ENCODE measurements around the gene ZMIZ1.

The ZMIZ1 gene

DNA sequence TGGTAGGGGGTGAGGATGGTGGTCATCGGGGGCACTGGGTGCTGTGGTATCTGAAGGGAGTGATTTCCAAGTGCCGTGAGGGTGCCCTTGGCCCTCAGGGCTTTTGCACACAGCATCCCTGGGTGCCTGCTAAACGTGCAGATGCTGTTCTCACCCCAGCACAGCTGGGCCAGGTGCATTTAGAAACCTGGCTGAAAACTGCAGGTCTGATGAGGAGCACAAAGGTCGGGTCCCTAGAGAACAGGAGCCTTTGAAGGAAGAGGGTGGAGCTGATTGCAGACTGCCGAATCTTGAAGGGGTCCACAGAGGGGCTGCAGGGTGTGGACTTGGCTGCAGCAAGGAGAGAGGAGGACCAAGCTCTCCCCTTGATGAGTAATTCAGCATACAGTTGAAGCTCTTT, 32.0 kb downstream of the ZMIZ1 start:
- DNase-seq, result no peak

GRCh38 chr10:79101560-79102497, 33.1 kb downstream of the ZMIZ1 start:
- no peak for DNase-seq

GRCh38 chr10:79102498-79102874, 33.7 kb downstream of the ZMIZ1 start:
- DNase-seq, result no peak

- no peak for DNase-seq
These were observed 34.4 kb downstream of the ZMIZ1 start for GRCh38 chr10:79103129-79103528.

- DNase-seq, result no peak
These were observed 34.8 kb downstream of the ZMIZ1 start for GRCh38 chr10:79103585-79103984.

- DNase-seq, result no peak
These were observed 36.5 kb downstream of the ZMIZ1 start for GRCh38 chr10:79105150-79105739.

DNA sequence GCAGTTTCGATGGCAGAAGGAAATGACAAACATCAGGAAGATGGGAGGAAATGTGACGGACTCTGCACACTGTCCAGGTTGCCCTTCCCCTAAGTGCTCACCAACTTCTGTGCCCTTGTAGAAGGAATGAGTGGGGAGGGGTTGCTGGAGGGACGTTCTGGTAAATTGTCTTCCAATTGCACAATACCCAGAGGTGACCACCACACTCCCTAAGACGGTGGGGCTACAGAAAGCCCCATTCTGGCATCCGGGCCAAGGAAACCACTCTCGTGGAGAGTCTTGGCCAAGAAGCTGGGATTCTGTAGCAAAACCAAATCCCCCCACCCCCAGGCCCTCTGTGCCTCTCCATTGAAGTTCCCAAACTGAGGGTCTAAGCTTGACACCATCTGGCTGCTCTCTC, 37.1 kb downstream of the ZMIZ1 start:
- no peak for DNase-seq

DNA sequence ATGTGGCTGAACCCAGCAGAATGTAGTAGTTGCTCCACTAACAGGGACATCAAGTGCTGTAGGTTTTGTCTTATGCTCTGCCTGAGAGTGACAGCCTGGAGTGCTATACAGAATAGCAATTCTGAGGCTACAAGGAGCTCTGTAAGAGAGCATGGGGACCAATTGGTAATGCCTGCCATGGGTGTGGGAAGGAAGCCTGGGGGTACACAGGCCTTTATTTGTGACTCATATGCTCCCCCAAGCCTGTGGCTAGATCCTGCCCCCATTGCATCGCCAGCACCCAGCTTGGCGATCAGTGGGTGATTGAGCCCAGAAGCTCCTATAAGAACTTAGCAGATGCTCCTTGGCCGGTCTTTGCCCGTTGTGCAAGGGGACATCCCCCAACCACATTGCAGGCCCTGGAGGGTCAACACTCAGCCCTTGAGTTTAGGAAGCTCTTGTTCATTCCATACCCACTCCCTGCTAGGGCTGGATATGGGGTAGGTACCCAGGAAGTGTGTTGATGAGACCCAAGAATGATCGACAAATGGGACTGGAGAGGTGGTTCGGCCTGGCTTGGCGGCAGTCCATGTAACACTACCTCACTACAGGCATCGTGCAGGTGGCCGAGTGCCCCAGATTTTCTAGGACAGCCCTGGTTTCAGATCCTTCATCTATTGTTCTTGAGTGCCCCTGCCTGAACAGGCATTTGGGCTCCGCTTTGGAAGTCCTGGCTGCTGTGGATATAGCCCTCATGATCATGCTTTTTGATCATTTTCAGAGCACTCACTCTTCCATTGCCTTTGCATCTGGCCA, 37.7 kb downstream of the ZMIZ1 start:
- no peak for DNase-seq

GRCh38 chr10:79107736-79108264, 39.0 kb downstream of the ZMIZ1 start:
- DNase-seq, result no peak

- DNase-seq, result no peak
These were observed 40.0 kb downstream of the ZMIZ1 start for GRCh38 chr10:79108728-79109127.

- DNase-seq, result no peak
These were observed 42.7 kb downstream of the ZMIZ1 start for GRCh38 chr10:79111427-79111826.

DNA sequence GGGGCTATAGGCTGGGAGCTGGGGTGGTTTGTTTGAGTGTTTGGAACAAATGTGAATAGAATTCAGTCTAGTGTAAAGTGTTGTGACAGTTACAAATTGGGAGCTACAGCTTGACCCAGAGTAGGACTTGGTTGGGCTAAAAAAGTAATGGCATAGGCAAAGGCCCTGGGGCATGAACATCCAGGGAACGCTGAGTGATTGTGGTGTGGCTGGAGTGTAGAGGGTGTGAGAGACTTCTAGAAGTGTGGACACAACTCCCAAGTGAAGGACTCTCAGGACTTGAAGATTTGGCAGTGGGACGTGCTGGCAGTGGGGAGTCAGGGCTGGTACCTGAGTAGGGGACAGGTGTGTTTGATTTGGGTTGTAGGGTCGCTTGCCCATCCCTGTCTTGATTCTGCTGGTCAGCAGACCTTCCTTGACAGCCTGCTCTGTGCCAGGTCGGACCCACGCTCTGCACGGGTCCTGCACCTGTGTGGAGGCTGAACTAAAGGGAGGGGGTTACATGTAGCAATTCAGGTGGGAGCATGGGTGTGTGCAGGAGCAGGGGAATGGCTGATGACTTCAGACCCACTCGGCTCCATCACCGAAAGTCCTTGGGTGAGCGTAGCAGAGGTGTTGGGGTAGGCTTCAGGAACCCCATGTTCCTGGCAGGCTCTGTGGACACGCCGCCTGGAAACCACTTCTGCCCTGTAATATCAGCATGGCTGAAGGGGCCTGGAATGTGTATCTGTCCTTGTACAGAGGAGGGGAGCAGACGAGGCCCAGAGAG, 43.3 kb downstream of the ZMIZ1 start:
- no peak for DNase-seq

GRCh38 chr10:79112881-79113431, 44.2 kb downstream of the ZMIZ1 start:
- DNase-seq, result peak; percentile 39

- DNase-seq, result no peak
These were observed 45.1 kb downstream of the ZMIZ1 start for GRCh38 chr10:79113827-79114226.

GRCh38 chr10:79115302-79115701, 46.5 kb downstream of the ZMIZ1 start:
- DNase-seq, result no peak

DNA sequence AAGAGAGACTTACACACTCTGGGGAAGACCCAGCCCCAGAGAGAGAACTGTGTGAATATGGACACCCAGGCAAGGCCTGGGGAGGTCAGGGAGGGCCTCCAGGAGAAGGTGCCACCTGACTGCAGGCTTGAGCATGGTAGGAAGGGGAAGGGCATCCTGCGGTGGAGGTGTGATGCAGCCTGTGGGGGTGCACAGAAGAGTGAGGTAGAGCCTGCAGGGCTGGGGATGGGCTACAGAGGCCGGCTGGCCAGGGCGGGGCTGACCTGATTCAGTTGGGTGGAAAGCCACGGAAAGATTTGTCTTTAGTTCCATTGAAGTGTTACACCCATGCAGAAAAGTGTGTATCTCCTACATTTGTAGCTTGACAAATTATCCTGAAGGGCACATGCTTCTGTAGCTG, 47.6 kb downstream of the ZMIZ1 start:
- no peak for DNase-seq

DNA sequence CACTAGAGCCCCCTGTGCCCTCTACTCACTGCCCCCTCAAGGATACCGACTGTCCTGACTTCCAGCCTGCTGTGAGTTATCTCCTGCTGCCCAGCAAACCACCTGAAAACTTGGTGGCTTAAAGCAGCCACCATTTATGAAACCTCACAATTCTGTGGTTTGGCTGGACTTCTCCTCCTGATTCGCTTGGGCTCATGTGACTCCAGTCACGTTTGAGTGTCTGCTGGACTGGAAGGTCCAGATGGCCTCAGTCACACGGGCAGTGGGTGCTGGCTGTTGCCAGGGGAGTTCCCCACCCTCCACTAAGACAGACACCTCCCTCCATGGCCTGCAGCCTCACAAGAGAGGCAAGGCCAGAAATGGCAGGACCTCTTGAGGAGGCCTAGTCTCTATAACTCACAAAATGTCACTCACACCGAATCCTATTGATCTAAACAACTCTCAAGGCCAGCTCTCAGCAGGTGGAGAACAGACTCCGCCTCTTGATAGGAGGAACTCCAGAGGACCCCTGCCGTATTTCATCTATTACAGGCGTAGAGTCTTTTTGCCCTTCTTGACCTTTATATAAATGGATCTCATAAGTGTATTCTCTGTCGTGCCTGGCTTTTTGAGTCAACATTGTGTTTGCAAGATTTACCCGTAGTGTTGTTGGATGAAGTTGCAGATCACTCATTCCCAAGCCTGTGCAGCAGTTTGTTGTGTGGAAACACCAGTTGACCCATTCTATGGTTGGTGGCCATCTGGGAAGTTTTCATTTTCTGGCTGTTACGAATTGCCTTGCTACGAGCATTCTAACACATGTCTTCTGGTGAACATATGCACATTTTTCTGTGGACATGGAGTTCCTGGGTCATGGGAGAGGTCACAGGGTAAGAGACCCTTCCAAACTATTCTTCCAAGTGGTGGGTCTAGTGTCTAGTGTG, 48.3 kb downstream of the ZMIZ1 start:
- DNase-seq, result no peak

DNA sequence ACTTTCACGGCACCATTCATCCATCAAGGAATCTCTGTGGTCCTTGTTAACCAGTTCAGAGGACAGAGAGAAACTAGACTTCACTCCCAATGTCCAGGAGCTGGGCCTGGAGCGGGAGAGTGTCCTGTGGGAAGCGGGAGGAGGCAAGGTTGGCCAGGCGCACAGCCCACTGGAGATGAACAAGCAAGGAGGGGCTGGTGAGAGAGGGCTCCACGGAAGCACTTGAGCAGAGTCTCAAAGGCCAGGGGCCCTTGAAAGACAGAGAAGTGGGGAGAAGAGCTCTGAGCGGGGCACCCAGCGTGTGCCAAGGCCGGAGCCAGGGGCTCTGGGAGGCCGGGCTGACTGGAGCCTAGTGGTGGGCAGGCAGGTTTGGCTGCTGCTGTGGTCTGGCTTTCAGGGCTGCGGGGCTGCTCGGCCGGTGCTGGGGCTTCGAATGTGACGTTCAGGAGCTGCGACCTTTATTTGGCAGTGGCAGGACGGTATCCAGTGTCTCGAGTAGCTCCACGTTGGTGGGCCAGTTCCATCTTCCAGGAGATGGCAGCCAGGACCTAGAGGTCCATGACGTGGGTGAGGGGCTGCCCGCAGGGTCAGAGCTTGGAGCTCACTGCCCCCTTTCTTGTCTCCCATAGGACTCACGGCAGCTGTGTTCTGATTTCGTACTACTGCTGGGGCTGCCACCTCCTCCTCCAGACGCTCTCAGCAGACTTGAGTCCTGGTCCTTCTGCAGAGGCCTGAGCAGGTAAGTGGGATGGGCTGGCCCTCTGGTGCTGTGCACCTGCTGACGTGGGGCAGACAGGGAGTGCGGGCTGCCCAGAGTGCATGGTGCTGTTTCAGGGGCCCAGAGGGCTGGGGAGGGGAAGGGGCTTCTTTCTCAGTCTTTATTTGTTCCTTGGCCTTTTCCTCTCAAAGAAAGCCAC, 49.8 kb downstream of the ZMIZ1 start:
- no peak for DNase-seq

GRCh38 chr10:79119306-79119705, 50.5 kb downstream of the ZMIZ1 start:
- no peak for DNase-seq

DNA sequence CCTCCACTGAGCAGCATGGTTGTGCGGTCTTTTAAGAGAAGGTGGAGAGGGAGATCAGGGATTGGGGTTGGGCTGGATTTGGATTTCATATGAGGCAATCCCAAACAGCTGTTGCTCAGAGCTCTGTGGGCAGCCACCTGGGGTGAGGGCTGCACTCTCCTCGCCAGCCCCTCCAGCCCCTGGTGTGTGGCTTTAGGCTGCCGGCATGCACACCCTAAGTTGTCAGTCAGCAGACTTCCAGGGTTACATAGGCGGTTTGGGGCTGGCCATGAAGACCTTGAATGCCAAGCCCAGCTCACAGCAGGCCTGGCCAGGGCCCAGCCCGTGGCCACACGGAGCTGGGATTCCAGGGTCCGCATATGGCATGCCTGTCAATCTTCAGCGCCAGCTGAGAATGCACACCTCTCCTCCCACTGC, 54.8 kb downstream of the ZMIZ1 start:
- no peak for DNase-seq
